Astrocyte of the cerebellum (primary cell): Measurements from ENCODE around the gene ZC3H18.

Experiments
- DNase-seq: peaks from one replicate; pipeline ENCODE4 v3.0.0-alpha.2; 2011; ENCODE audit warnings: low read depth
- H3K4me3 ChIP-seq: 2 replicates; pipeline ENCODE4 v1.5.1; 2011; ENCODE audit warnings: mild to moderate bottlenecking, low read depth, low read length, moderate library complexity
- CTCF ChIP-seq: IDR thresholded peaks from 2 replicates; pipeline ENCODE4 v1.5.1; 2012; ENCODE audit warnings: low read length, low read depth, moderate library complexity, mild to moderate bottlenecking; ENCODE audit errors: missing control alignments
- in situ Hi-C: cut with HindIII; loops from 2 replicates; pipeline ENCODE4 v1.10.0; 2017; ENCODE audit warnings: low sequenced_read_pairs

ZC3H18 gene

DNA sequence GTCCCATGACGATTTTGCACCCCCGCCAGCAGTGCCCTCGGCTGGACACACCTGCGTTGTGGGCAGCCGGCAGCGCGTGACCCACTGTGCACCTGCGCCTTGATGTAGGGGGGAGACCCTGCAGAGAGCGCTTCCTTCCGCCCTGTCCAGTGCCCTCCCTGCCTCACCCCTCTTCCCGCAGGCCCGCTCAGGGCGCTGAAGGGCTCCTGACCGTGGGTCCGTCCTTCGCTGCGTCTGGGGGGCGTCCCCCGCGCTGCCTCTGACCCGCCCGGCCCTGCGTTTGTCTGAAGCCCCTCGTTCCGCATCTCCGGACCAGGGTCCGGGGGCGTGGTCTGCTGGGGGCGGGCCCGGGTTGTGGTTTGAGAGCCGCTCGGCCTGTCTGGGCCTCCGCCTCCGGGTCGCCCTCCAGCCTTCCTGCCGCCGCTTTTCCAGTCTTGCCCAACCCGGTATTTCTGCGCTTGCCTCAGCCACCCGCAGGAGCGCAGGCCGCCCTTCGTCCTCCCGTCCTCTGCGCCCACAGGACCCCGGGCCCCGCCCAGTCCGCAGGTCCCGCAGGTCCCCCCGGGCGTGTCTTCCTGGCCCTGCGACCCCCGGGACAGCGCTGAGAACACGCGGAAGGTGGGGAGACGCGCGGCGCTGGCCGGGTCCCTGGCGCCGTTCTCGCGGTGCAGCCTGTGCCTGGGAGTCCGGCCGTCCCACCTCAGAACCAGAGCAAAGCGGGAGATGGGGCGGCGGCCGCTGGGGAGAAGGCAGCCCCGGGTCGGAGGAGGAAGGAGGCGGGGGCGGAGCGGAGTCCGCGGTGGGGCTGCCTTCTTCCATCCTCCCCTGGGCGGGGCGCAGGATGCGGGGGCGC, 64.2 kb downstream of the ZC3H18 start:
- no peak overlapping the region for H3K4me3 ChIP-seq
- no peak for DNase-seq
- in situ Hi-C loops, result no loop called here

DNA sequence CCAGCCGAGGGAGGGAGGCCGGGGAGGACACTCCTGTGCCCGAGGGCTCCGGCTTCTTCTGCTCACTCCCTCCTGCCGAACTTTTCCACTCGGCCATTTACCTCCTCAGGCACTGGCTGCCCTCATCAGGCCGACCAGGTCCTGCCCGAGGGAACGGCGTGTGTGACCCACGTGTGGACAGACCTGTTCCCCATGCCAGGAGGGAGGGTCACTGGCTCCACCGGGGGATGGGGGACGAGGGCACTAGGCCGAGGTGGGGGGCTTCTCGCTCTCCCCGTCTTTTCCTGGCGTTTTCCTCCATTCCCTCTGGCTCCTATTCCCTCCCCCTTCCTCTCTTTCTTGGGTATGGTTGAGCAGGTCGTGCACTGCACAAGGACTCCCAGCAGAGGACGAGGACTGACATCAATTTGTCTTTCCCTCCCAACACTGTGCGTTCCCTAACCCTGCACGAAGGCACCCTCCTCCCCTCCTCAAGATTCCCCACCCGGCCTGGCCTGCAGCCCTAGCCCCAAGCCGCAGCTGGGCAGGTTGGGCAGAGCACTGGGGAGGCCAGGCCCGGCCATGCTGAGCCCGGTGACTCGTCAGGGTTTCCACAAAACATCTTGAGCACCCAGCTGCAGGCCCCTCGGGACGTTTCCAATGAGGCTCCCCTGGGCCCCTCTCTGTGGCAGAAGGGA, 64.9 kb downstream of the ZC3H18 start:
- no peak for DNase-seq
- in situ Hi-C loops, result no loop called here
- TF ChIP-seq CTCF, result no peak
- H3K4me3 ChIP-seq, result no peak overlapping the region

More for the DNA sequence above, 64.2 kb downstream of the ZC3H18 start:
- TF ChIP-seq CTCF, result no peak

GRCh38 chr16:88635671-88636319, 65.6 kb downstream of the ZC3H18 start:
- no peak for TF ChIP-seq CTCF
- no peak for DNase-seq
- in situ Hi-C loops, result no loop called here
- no peak overlapping the region for H3K4me3 ChIP-seq

DNA sequence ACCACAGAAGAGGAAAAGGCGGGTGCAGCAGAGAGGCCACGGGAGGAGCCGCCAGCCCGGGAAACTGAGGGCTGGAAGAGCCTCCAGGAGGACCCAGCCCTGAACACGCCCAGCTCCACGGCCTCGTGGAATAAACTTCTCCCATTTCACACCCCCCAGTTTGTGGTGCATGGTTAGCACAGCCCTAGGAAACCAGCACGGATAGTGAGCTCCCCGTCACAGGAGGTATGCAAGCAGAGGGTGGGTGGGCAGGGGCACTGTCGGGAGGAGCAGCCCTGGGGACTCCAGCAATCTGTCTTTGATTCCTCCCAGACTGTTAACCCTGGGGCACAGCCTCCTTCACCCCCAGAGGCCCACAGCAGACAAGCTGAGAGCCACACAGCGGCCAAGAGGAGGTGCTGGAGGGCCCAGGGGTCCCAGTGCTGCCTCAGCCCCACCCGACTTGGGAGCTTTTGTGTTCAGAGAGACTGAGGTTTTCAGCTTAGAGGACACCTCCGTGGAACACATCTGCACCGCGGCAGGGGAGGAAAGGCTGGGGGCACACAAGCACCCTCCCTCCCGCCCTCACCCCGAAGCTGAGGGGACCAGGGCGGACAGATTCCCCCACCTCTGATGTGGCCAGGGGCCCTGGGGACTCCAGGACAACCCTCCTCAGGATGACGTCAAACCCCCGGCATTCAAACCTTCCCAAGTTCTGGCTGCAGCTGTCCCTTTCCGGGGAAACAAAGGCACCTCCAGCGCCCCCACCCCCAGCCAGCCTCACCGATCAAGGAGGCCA, 66.5 kb downstream of the ZC3H18 start:
- in situ Hi-C loops, result no loop called here

DNA sequence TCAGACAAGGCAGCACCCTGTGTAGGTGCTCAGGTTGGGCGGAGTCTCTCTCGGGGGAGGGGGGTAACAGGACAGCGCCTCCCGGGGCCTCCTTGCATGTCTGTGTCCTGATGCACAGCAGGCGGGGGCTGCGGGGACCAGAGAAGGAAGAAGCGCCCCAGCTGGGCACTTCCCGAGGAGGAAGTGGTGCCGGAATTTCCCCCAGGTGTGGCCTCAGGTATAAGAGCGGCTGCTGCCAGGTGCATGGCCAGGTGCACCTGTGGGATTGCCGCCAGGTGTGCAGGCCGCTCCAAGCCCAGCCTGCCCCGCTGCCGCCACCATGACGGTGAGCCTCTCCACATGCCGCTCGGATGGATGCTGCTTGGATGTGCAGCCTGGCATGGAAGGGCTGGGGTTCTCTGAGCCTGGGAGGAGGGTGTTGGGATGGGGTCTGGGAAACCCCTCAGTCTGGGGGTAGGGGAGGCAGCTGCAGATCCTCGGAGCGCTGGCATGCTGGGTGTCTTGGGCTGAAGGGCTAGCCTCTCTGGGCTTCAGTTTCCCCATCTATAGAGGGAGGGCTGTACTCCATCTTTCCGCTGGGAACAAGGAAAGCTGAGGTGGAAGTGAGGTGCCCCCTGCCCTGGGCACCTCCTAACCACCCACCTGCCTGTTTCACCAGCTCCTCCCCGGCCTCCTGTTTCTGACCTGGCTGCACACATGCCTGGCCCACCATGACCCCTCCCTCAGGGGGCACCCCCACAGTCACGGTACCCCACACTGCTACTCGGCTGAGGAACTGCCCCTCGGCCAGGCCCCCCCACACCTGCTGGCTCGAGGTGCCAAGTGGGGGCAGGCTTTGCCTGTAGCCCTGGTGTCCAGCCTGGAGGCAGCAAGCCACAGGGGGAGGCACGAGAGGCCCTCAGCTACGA, 68.4 kb downstream of the ZC3H18 start, which contains the start of gene IL17C:
Gene IL17C (plus strand): TSS at position 250 of the 908 bp plus-strand sequence. CDS start 70 bp downstream, at position 320.
- no peak within 1 kb of the TSS for H3K4me3 ChIP-seq
- no peak for TF ChIP-seq CTCF
- no peak for DNase-seq
- in situ Hi-C loops, result no loop called here

More for the DNA sequence above, 66.5 kb downstream of the ZC3H18 start:
- no peak for DNase-seq
- no peak for TF ChIP-seq CTCF
- no peak overlapping the region for H3K4me3 ChIP-seq
